Measurements from ENCODE around the gene ERP27. TPM values are rescaled to one million over a fixed set of nuclear protein-coding genes. Genes with fewer than 3 reads are reported as not detected.

Gene ERP27
- total RNA-seq, 1 experiment from 2014 or later: not detected

- TF ChIP-seq SOX15 (CRISPR knock-in tag; IDR thresholded peaks at IDR 0.05) (no peak), RELA (CRISPR knock-in tag; IDR thresholded peaks at IDR 0.05; ENCODE audit: borderline replicate concordance) (no peak), USF1 (CRISPR knock-in tag; IDR thresholded peaks at IDR 0.05) (no peak), NR1H2 (CRISPR knock-in tag; IDR thresholded peaks at IDR 0.05) (no peak), CREB1 (CRISPR knock-in tag; IDR thresholded peaks at IDR 0.05) (no peak), PRRX2 (CRISPR knock-in tag; IDR thresholded peaks at IDR 0.05) (no peak), ZBTB43 (CRISPR knock-in tag; IDR thresholded peaks at IDR 0.05) (no peak), JAZF1 (CRISPR knock-in tag; IDR thresholded peaks at IDR 0.05) (no peak), SMAD4 (CRISPR knock-in tag; IDR thresholded peaks at IDR 0.05) (no peak), SP1 (CRISPR knock-in tag; conservative IDR thresholded peaks at IDR 0.05) (no peak), NFE2L1 (CRISPR knock-in tag; IDR thresholded peaks at IDR 0.05) (no peak), ZNF425 (CRISPR knock-in tag; conservative IDR thresholded peaks at IDR 0.05) (no peak), ATF3 (CRISPR knock-in tag; conservative IDR thresholded peaks at IDR 0.05) (no peak), IRF2 (CRISPR knock-in tag; IDR thresholded peaks at IDR 0.05; ENCODE audit: borderline replicate concordance, low read depth) (no peak), SMAD3 (CRISPR knock-in tag; IDR thresholded peaks at IDR 0.05; ENCODE audit: borderline replicate concordance) (no peak), NR3C1 (CRISPR knock-in tag; conservative IDR thresholded peaks at IDR 0.05; ENCODE audit: low read depth) (no peak)
- TF ChIP-seq, protein P1, sequence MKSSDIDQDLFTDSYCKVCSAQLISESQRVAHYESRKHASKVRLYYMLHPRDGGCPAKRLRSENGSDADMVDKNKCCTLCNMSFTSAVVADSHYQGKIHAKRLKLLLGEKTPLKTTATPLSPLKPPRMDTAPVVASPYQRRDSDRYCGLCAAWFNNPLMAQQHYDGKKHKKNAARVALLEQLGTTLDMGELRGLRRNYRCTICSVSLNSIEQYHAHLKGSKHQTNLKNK (CRISPR knock-in tag; IDR thresholded peaks at IDR 0.05): no peak
- TF ChIP-seq, protein P2, sequence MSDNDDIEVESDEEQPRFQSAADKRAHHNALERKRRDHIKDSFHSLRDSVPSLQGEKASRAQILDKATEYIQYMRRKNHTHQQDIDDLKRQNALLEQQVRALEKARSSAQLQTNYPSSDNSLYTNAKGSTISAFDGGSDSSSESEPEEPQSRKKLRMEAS (CRISPR knock-in tag; IDR thresholded peaks at IDR 0.05): no peak
- TF ChIP-seq, protein P3, sequence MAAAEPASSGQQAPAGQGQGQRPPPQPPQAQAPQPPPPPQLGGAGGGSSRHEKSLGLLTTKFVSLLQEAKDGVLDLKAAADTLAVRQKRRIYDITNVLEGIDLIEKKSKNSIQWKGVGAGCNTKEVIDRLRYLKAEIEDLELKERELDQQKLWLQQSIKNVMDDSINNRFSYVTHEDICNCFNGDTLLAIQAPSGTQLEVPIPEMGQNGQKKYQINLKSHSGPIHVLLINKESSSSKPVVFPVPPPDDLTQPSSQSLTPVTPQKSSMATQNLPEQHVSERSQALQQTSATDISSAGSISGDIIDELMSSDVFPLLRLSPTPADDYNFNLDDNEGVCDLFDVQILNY (CRISPR knock-in tag; IDR thresholded peaks at IDR 0.05): no peak
- H3K27me3 Mint-ChIP-seq (ENCODE audit: low read depth): no peaks in the 10 kb centered on the region; the same call in 1 of the 2 replicates
- no peaks in the 10 kb centered on the region for H3K9me3 Mint-ChIP-seq
- H3K27ac Mint-ChIP-seq: no peak overlapping the region
- H3K36me3 Mint-ChIP-seq: no peaks in the 10 kb centered on the region
- no peak for DNase-seq (ENCODE audit: low spot score)
- POLR2A ChIA-PET: no interaction called here
- ATAC-seq: no peak
- peaks cover 11% of the 10 kb centered on the region for H3K4me1 Mint-ChIP-seq
- H3K4me3 Mint-ChIP-seq: no peak overlapping the region
- CTCF ChIA-PET: no interaction called here
Observed at GRCh38 chr12:14949631-14950030, 11.3 kb upstream of the ERP27 start.

DNA sequence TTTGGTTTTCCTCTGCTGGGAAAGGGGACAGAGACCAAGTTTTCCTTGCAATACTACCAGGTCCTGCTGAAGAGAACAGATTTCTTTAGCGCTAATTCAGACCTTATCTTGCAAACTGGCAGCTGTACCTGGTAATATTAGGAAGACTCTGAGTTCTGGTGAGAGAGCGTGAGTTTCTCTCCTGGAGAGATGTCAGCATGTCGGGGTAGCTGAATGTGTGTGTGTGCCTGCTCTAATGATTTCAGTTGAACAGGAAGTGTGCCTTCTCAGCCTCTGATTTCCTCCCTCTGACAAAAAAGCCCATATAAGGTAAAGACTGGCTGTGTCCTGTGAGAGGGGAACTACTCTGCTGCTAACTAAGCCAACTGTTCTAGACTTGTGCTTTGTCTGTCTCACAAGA lies 10.3 kb upstream of the ERP27 start:
- Mint-ChIP-seq H3K27me3 (ENCODE audit: low read depth) (no peaks in the 10 kb centered on the region), H3K27ac (peak overlapping the region; percentile 31; the same call in 1 of the 2 replicates), H3K4me1 (peaks cover 7% of the 10 kb centered on the region), H3K4me3 (no peak overlapping the region), H3K36me3 (no peaks in the 10 kb centered on the region), H3K9me3 (no peaks in the 10 kb centered on the region)
- DNase-seq (ENCODE audit: low spot score) (no peak), ATAC-seq (peak; percentile 93)
- ChIA-PET CTCF (interaction anchor here (1.3 to 1.7 kb wide), 2 partner anchors 12 to 193 kb away, joined by 5 to 7 read pairs; no protein-coding TSS in a partner anchor), POLR2A (no interaction called here)
- TF ChIP-seq ZNF281 (CRISPR knock-in tag; IDR thresholded peaks at IDR 0.05) (no peak), HMGXB4 (CRISPR knock-in tag; IDR thresholded peaks at IDR 0.05) (no peak), NR1H2 (CRISPR knock-in tag; IDR thresholded peaks at IDR 0.05) (no peak), MYBL2 (CRISPR knock-in tag; IDR thresholded peaks at IDR 0.05) (no peak), ZNF396 (CRISPR knock-in tag; IDR thresholded peaks at IDR 0.05; ENCODE audit: borderline replicate concordance) (no peak), ATF6 (CRISPR knock-in tag; IDR thresholded peaks at IDR 0.05) (no peak)

All from WTC11 (cell line).